K562 (cell line): ENCODE measurements around the gene RGS7. TPM values are rescaled to one million over a fixed set of nuclear protein-coding genes. Genes with fewer than 3 reads are reported as not detected.

ENCODE experiments used
- ATAC-seq: fragments of 200-7000 bp; cut with Tn5 transposase; 3 replicates; pipeline ENCODE4 v1.9.1; 2020; ENCODE audit warnings: moderate library complexity
- BruUV-seq: library from RNA; stranded (reverse); fragments of 400-500 nt; replicated peaks from 2 replicates; lab custom pipeline; 2021; lab: Mats Ljungman, UMichigan
- CTCF ChIA-PET: fragments of 300-600 bp; formaldehyde crosslinking; extraction: SDS; loops from one replicate; lab custom pipeline; 2021; ENCODE audit warnings: low intra/inter-chr PET ratio; lab: Yijun Ruan, JAX
- POLR2A ChIA-PET: fragments of 300-600, 350-650 bp; sonication (Branson Sonifier 250); formaldehyde crosslinking; extraction: SDS; loops from one replicate; lab custom pipeline; 2021; ENCODE audit warnings: antibody characterized with exemption, inconsistent platforms; lab: Yijun Ruan, JAX
- DNase-seq, 4 experiments: peaks; one replicate each; pipeline versions ENCODE4 v3.0.0 to v3.0.0-alpha.2; 2011 to 2018; ENCODE audit warnings: low spot score in 3 of 4, mixed read lengths in 3 of 4; ENCODE audit errors: extremely low read depth in 1 of 4
- FAIRE-seq: peaks from 2 replicates; lab custom pipeline; 2011; peaks lifted over from hg19 to GRCh38; lab: Jason Lieb, UNC
- H2AFZ ChIP-seq: 2 replicates; pipeline ENCODE4 v1.6.0; 2011; ENCODE audit warnings: low read depth, low read length, control low read depth, inconsistent platforms
- H3K27ac ChIP-seq: fragments of 200-600 bp; 3 replicates; pipeline ENCODE4 v1.8.0; 2011; ENCODE audit warnings: low read depth, mild to moderate bottlenecking, control low read depth, inconsistent platforms, low read length, moderate library complexity, mixed read lengths; ENCODE audit errors: extremely low read depth
- H3K27me3 ChIP-seq, 2 experiments: fragments of 300-600 bp in 1 of 2; 2 replicates in 1 of 2; 3 replicates in 1 of 2; pipeline versions ENCODE4 v1.6.0 to v1.8.0; 2011; ENCODE audit warnings: inconsistent platforms in 2 of 2, low read length in 2 of 2, mild to moderate bottlenecking in 1 of 2, mixed read lengths in 1 of 2, moderate library complexity in 1 of 2; ENCODE audit not compliant: control insufficient read depth in 2 of 2, insufficient read depth in 2 of 2
- H3K36me3 ChIP-seq: fragments of 300-600 bp; 3 replicates; pipeline ENCODE4 v1.8.0; 2011; ENCODE audit warnings: mild to moderate bottlenecking, low read length, inconsistent platforms; ENCODE audit not compliant: control insufficient read depth, insufficient read depth
- H3K4me1 ChIP-seq, 2 experiments: fragments of 200-600 bp in 1 of 2; replicated peaks in 1 of 2; 2 replicates in 1 of 2; 3 replicates in 1 of 2; pipeline versions ENCODE4 v1.5.1 to v1.8.0; 2011; ENCODE audit warnings: inconsistent platforms in 2 of 2, low read length in 2 of 2, mild to moderate bottlenecking in 1 of 2, mixed read lengths in 1 of 2, moderate library complexity in 1 of 2; ENCODE audit not compliant: control insufficient read depth in 2 of 2, insufficient read depth in 2 of 2
- H3K4me2 ChIP-seq: 2 replicates; pipeline ENCODE4 v1.6.1; 2011; ENCODE audit warnings: low read length, control low read depth, inconsistent platforms, mixed read lengths; ENCODE audit not compliant: insufficient read depth
- H3K4me3 ChIP-seq: fragments of 200-600 bp; sonication (generic), shearing (Covaris generic); 2 replicates; pipeline ENCODE4 v1.5.1; 2016; ENCODE audit warnings: control low read depth, inconsistent platforms
- H3K79me2 ChIP-seq: fragments of 200-600 bp; 3 replicates; pipeline ENCODE4 v1.8.0; 2011; ENCODE audit warnings: low read length, inconsistent platforms; ENCODE audit not compliant: control insufficient read depth, insufficient read depth
- H3K9ac ChIP-seq, 2 experiments: 2 replicates each; pipeline versions ENCODE4 v1.6.0 to v1.6.1; 2011; ENCODE audit warnings: low read depth in 2 of 2, low read length in 2 of 2, control low read depth in 1 of 2, inconsistent platforms in 1 of 2, mild to moderate bottlenecking in 1 of 2, mixed read lengths in 1 of 2; ENCODE audit not compliant: insufficient read depth in 1 of 2
- H3K9me1 ChIP-seq: one replicate; pipeline ENCODE4 v1.6.0; 2011; ENCODE audit warnings: inconsistent platforms, mild to moderate bottlenecking, low read length, moderate library complexity; ENCODE audit not compliant: control insufficient read depth, insufficient read depth
- H3K9me3 ChIP-seq: replicated peaks from 2 replicates; pipeline ENCODE4 v1.5.1; 2011; ENCODE audit warnings: low read depth, low read length, inconsistent platforms; ENCODE audit not compliant: control insufficient read depth, insufficient read depth
- H4K20me1 ChIP-seq: replicated peaks from 2 replicates; pipeline ENCODE4 v1.6.1; 2011; ENCODE audit warnings: low read length, inconsistent platforms, mixed read lengths; ENCODE audit not compliant: control insufficient read depth, insufficient read depth
- CBX3 ChIP-seq, 2 experiments: IDR thresholded peaks; 1 replicate in 1 of 2; 2 replicates in 1 of 2; pipeline ENCODE4 v1.6.1; 2012; ENCODE audit warnings: inconsistent platforms in 2 of 2, low read length in 2 of 2, borderline replicate concordance in 1 of 2, control low read depth in 1 of 2
- CREB3L1 ChIP-seq: fragments of 450-650 bp; IDR thresholded peaks from 2 replicates; pipeline ENCODE4 v1.6.1; 2014; ENCODE audit warnings: low read depth, mild to moderate bottlenecking, moderate library complexity, borderline replicate concordance
- ETS2 ChIP-seq: IDR thresholded peaks from 2 replicates; pipeline ENCODE4 v1.6.1; 2016; ENCODE audit warnings: borderline replicate concordance, missing genetic modification characterization, mild to moderate bottlenecking, moderate library complexity, missing compliant biosample characterization; ENCODE audit not compliant: poor library complexity, severe bottlenecking
- KDM5B ChIP-seq: fragments of 200-600 bp; sonication (generic); IDR thresholded peaks from 2 replicates; pipeline ENCODE4 v1.6.1; 2012; ENCODE audit warnings: low read depth, mild to moderate bottlenecking, moderate library complexity, low read length, control low read depth, inconsistent platforms; ENCODE audit not compliant: insufficient replicate concordance
- MNT ChIP-seq, 2 experiments: fragments of 450-650 bp; conservative IDR thresholded peaks; 2 replicates each; pipeline ENCODE4 v1.6.1; 2017; ENCODE audit warnings: mild to moderate bottlenecking in 2 of 2, moderate library complexity in 2 of 2
- PCBP2 ChIP-seq: fragments of 200-400 bp; formaldehyde crosslinking; IDR thresholded peaks from 2 replicates; pipeline ENCODE4 v1.6.1; 2018; ENCODE audit warnings: low read length, low read depth, mild to moderate bottlenecking, moderate library complexity; ENCODE audit not compliant: poor library complexity, severe bottlenecking
- PRDM10 ChIP-seq: fragments of 450-650 bp; IDR thresholded peaks from 2 replicates; pipeline ENCODE4 v1.6.1; 2018; ENCODE audit not compliant: partially characterized antibody
- PRPF4 ChIP-seq: fragments of 200-400 bp; formaldehyde crosslinking; IDR thresholded peaks from one replicate; pipeline ENCODE4 v1.6.1; 2017; ENCODE audit warnings: low read length, low read depth, mild to moderate bottlenecking; ENCODE audit not compliant: insufficient read depth, poor library complexity, severe bottlenecking
- TCF15 ChIP-seq: fragments of 250-450 bp; sonication (Bioruptor Pico); IDR thresholded peaks from 2 replicates; pipeline ENCODE4 v1.8.0; 2022; ENCODE audit warnings: moderate library complexity, mild to moderate bottlenecking, inconsistent platforms
- USF2 ChIP-seq: sonication (generic); formaldehyde crosslinking; IDR thresholded peaks from 2 replicates; pipeline ENCODE4 v1.5.0; 2020; ENCODE audit warnings: missing genetic modification reagents
- ZNF449 ChIP-seq: fragments of 250-450 bp; sonication (Bioruptor Pico); IDR thresholded peaks from 2 replicates; pipeline ENCODE4 v1.8.0; 2022; ENCODE audit warnings: moderate library complexity, mild to moderate bottlenecking, inconsistent platforms
- WGBS: fragments of 100-300 bp; shearing (Covaris generic); methylation state at CpG from one replicate; pipeline ENCODE4 v1.1.6; 2016; ENCODE audit warnings: low coverage, mixed read lengths; ENCODE audit not compliant: insufficient coverage; ENCODE audit errors: missing lambda C conversion rate; 5-methylcytosine and 5-hydroxymethylcytosine counted together
- in situ Hi-C: fragments of 300-500 bp; cut with MboI; formaldehyde crosslinking; loops from 4 replicates; pipeline ENCODE4 v1.15.0; 2018; ENCODE audit warnings: inconsistent platforms, mixed read lengths
- intact Hi-C: fragments of 100-400 bp; cut with micrococcal nuclease; formaldehyde crosslinking; loops from 2 replicates; pipeline ENCODE4 v1.14.2; 2022
- polyA plus RNA-seq, 8 experiments: library from polyadenylated mRNA; depleted of rRNA in 4 of 8; stranded (reverse) in 5 of 8; unstranded in 3 of 8; fragments of >200 nt; fragmentation: Nextera tagmentation in 2 of 8; fragmentation: Illumina TruSeq in 1 of 8; extraction: Ambion mirVana in 2 of 8; extraction: Trizol in 1 of 8; gene quantifications; 2 replicates each; pipeline versions ENCODE4 v1.2.1 to v1.2.3, GENCODE V29; 2011 to 2014; ENCODE audit warnings: inconsistent platforms in 1 of 8, missing spikeins in 1 of 8
- total RNA-seq, 7 experiments: library from RNA; depleted of rRNA in 6 of 7; stranded (reverse); fragments of >200 nt in 6 of 7; fragmentation: Illumina TruSeq in 2 of 7; extraction: Trizol in 2 of 7; gene quantifications; 2 replicates each; pipeline versions ENCODE4 v1.2.1 to v1.2.3, GENCODE V29; 2011 to 2021; ENCODE audit warnings: low replicate concordance in 1 of 7

The RGS7 gene
- total and polyA plus RNA-seq, 9 of the 15 experiments (the other 6 are each of a cell fraction or from before 2014, with no cell fraction given) = not detected

- intact Hi-C loops (no loop called here), in situ Hi-C loops (no loop called here)
- no peaks in the 10 kb centered on the region for H3K36me3 ChIP-seq
- no TSS peak for BruUV-seq
- DNase-seq (no peak), ATAC-seq (no peak), FAIRE-seq (no peak)
- 0% methylated on average over 4 of the region's 4 CpGs for WGBS
- ChIA-PET CTCF (no interaction called here), POLR2A (no interaction called here)
- no peak overlapping the region for H2AFZ ChIP-seq
- no peaks in the 10 kb centered on the region for H3K4me1 ChIP-seq
- no peak overlapping the region for H3K4me2 ChIP-seq
- H4K20me1 ChIP-seq = no peaks in the 10 kb centered on the region
- peaks cover 2% of the 10 kb centered on the region; the same call in 1 of the 2 replicates for H3K9me3 ChIP-seq
- H3K9ac ChIP-seq = no peak overlapping the region
- H3K9me1 ChIP-seq = no peaks in the 10 kb centered on the region
- H3K79me2 ChIP-seq = no peaks in the 10 kb centered on the region
- no peaks in the 10 kb centered on the region for H3K27me3 ChIP-seq
- H3K4me3 ChIP-seq = no peak overlapping the region
- no peak overlapping the region for H3K27ac ChIP-seq
- TF ChIP-seq USF2 (CRISPR knock-in tag) = no peak
- TF ChIP-seq KDM5B = no peak
- TF ChIP-seq TCF15 (CRISPR knock-in tag) = no peak
- TF ChIP-seq ZNF449 (CRISPR knock-in tag) = no peak
- no peak for TF ChIP-seq MNT (conservative IDR thresholded peaks at IDR 0.05)
- no peak for TF ChIP-seq PRPF4
- no peak for TF ChIP-seq PRDM10
- no peak for TF ChIP-seq ETS2 (tag)
- no peak for TF ChIP-seq CBX3 (IDR thresholded peaks at IDR 0.05; ENCODE audit: borderline replicate concordance in 1 of 2, low read length in 2 of 2)
- no peak for TF ChIP-seq PCBP2
- TF ChIP-seq CREB3L1 = no peak
Measured at GRCh38 chr1:241022366-241022765, 334.6 kb downstream of the RGS7 start.
